CD8-positive, alpha-beta memory T cell (primary cell): ENCODE results near the gene CDH26. TPM values are rescaled to one million over a fixed set of nuclear protein-coding genes. Genes with fewer than 3 reads are reported as not detected.

Experiments used
- CTCF ChIA-PET: fragments of 350-600 bp; sonication (Branson Sonifier 250); formaldehyde crosslinking; loops from one replicate; lab custom pipeline; 2021; ENCODE audit warnings: antibody characterized with exemption; lab: Charles Lee
- POLR2A ChIA-PET: fragments of 350-600 bp; sonication (Branson Sonifier 250); formaldehyde crosslinking; loops from one replicate; lab custom pipeline; 2021; ENCODE audit warnings: antibody characterized with exemption; lab: Charles Lee
- DNase-seq, 5 donors: peaks; one replicate each; pipeline versions ENCODE4 v3.0.0 to v3.0.0-alpha.2; 2020 to 2022; ENCODE audit warnings: mixed read lengths in 1 of 5
- H3K27ac ChIP-seq: one replicate; pipeline ENCODE4 v1.7.0; 2013; ENCODE audit warnings: low read depth, mild to moderate bottlenecking, low read length, moderate library complexity
- H3K27me3 ChIP-seq: 2 replicates; pipeline ENCODE4 v1.7.0; 2013; ENCODE audit warnings: low read length, mild to moderate bottlenecking; ENCODE audit not compliant: insufficient read depth, poor library complexity, severe bottlenecking
- H3K36me3 ChIP-seq: 2 replicates; pipeline ENCODE4 v1.7.0; 2013; ENCODE audit warnings: mild to moderate bottlenecking, low read length, moderate library complexity; ENCODE audit not compliant: insufficient read depth
- H3K4me1 ChIP-seq: 2 replicates; pipeline ENCODE4 v1.7.0; 2013; ENCODE audit warnings: mild to moderate bottlenecking, low read length, moderate library complexity; ENCODE audit not compliant: insufficient read depth
- H3K4me3 ChIP-seq: 2 replicates; pipeline ENCODE4 v1.7.0; 2013; ENCODE audit warnings: mild to moderate bottlenecking, low read length
- H3K9me3 ChIP-seq: 2 replicates; pipeline ENCODE4 v1.7.0; 2013; ENCODE audit warnings: mild to moderate bottlenecking, low read length
- H3K27ac Mint-ChIP-seq, 8 donors: one replicate each; pipeline ENCODE4 v1.8.0; 2020 to 2021; ENCODE audit warnings: mixed read lengths in 8 of 8, mild to moderate bottlenecking in 6 of 8, inconsistent platforms in 3 of 8, moderate library complexity in 3 of 8
- H3K27me3 Mint-ChIP-seq, 2 donors: one replicate each; pipeline ENCODE4 v1.8.0; 2020 to 2021; ENCODE audit warnings: mixed read lengths in 2 of 2, mild to moderate bottlenecking in 1 of 2, moderate library complexity in 1 of 2
- H3K36me3 Mint-ChIP-seq, 3 donors: one replicate each; pipeline ENCODE4 v1.8.0; 2020 to 2021; ENCODE audit warnings: mixed read lengths in 3 of 3, inconsistent platforms in 1 of 3, mild to moderate bottlenecking in 1 of 3
- H3K4me1 Mint-ChIP-seq, 3 donors: one replicate each; pipeline ENCODE4 v1.8.0; 2020 to 2021; ENCODE audit warnings: mixed read lengths in 3 of 3, inconsistent platforms in 1 of 3, mild to moderate bottlenecking in 1 of 3
- H3K4me3 Mint-ChIP-seq, 7 donors: one replicate each; pipeline ENCODE4 v1.8.0; 2020 to 2021; ENCODE audit warnings: mixed read lengths in 7 of 7, mild to moderate bottlenecking in 6 of 7, moderate library complexity in 4 of 7, inconsistent platforms in 2 of 7
- H3K9me3 Mint-ChIP-seq, 5 donors: one replicate each; pipeline ENCODE4 v1.8.0; 2020 to 2022; ENCODE audit warnings: mixed read lengths in 5 of 5, mild to moderate bottlenecking in 3 of 5, moderate library complexity in 2 of 5, inconsistent platforms in 1 of 5
- polyA plus RNA-seq: library from polyadenylated mRNA; unstranded; fragments of 300-500 nt; fragmentation: Illumina TruSeq; gene quantifications from one replicate; pipeline ENCODE4 v1.2.3, GENCODE V29; 2021
- total RNA-seq, 2 experiments: library from RNA; stranded (reverse); gene quantifications; one replicate each; pipeline ENCODE4 v1.2.3, GENCODE V29; 2021

The CDH26 gene
- under 1 TPM; 0.63 to 0.91 TPM for total RNA-seq
- polyA plus RNA-seq: not detected

- Histone ChIP-seq H3K27ac (no peak within 1 kb of the TSS), H3K27me3 (no peaks in the 10 kb centered on the region), H3K4me1 (no peaks in the 10 kb centered on the region), H3K36me3 (no peaks in the 10 kb centered on the region), H3K4me3 (no peak within 1 kb of the TSS), H3K9me3 (no peaks in the 10 kb centered on the region)
- DNase-seq: no peak
- Mint-ChIP-seq H3K27ac (no peak within 1 kb of the TSS), H3K4me1 (no peaks in the 10 kb centered on the region), H3K4me3 (no peak within 1 kb of the TSS), H3K27me3 (no peaks in the 10 kb centered on the region), H3K9me3 (no peaks in the 10 kb centered on the region), H3K36me3 (peaks cover 0 to 12% (median 2%) of the 10 kb centered on the region in 3 donors)
- ChIA-PET CTCF (interaction anchor here (1.2 kb wide), 1 partner anchor 18 kb away, joined by 3 read pairs; the partner anchor contains the start of genes FAM217B and PPP1R3D), POLR2A (no interaction called here)
Measured at GRCh38 chr20:59958123-59958522, at the start of gene CDH26. Gene CDH26 (plus strand): TSS chr20:59958423. CDS start chr20:59958727, 304 bp downstream.

- Mint-ChIP-seq H3K27ac (no peak overlapping the region), H3K9me3 (no peaks in the 10 kb centered on the region), H3K27me3 (peaks cover 0 to 4% of the 10 kb centered on the region in 2 donors), H3K4me3 (no peak overlapping the region), H3K4me1 (no peaks in the 10 kb centered on the region), H3K36me3 (peaks cover 2 to 8% (median 5%) of the 10 kb centered on the region in 3 donors)
- Histone ChIP-seq H3K27ac (no peak overlapping the region), H3K36me3 (no peaks in the 10 kb centered on the region), H3K4me3 (no peak overlapping the region), H3K27me3 (no peaks in the 10 kb centered on the region), H3K4me1 (no peaks in the 10 kb centered on the region), H3K9me3 (no peaks in the 10 kb centered on the region)
- ChIA-PET POLR2A (no interaction called here), CTCF (no interaction called here)
- DNase-seq: no peak
Measured at GRCh38 chr20:59908855-59909254, 49.4 kb upstream of the CDH26 start.

- no peaks in the 10 kb centered on the region for H3K9me3 ChIP-seq
- H3K4me3 Mint-ChIP-seq: no peak overlapping the region
- POLR2A ChIA-PET: no interaction called here
- H3K27me3 Mint-ChIP-seq: peaks cover 0 to 4% of the 10 kb centered on the region in 2 donors
- H3K27ac Mint-ChIP-seq: no peak overlapping the region
- H3K4me3 ChIP-seq: no peak overlapping the region
- no peaks in the 10 kb centered on the region for H3K4me1 ChIP-seq
- CTCF ChIA-PET: interaction anchor here (1.2 kb wide), 1 partner anchor 23 kb away, joined by 3 read pairs; no protein-coding TSS in a partner anchor
- DNase-seq: no peak
- no peaks in the 10 kb centered on the region for H3K27me3 ChIP-seq
- H3K36me3 Mint-ChIP-seq: peaks cover 2 to 5% (median 4%) of the 10 kb centered on the region in 3 donors
- H3K4me1 Mint-ChIP-seq: no peaks in the 10 kb centered on the region
- H3K9me3 Mint-ChIP-seq: no peaks in the 10 kb centered on the region
- H3K36me3 ChIP-seq: no peaks in the 10 kb centered on the region
- H3K27ac ChIP-seq: no peak overlapping the region
Measured at GRCh38 chr20:59911041-59911440, 47.2 kb upstream of the CDH26 start.

- no peak overlapping the region for H3K27ac ChIP-seq
- Mint-ChIP-seq H3K4me3 (no peak overlapping the region), H3K36me3 (peaks cover 2 to 5% (median 4%) of the 10 kb centered on the region in 3 donors), H3K27me3 (peaks cover 0 to 4% of the 10 kb centered on the region in 2 donors), H3K4me1 (no peaks in the 10 kb centered on the region), H3K27ac (no peak overlapping the region), H3K9me3 (no peaks in the 10 kb centered on the region)
- CTCF ChIA-PET: no interaction called here
- H3K4me3 ChIP-seq: no peak overlapping the region
- POLR2A ChIA-PET: no interaction called here
- H3K36me3 ChIP-seq: no peaks in the 10 kb centered on the region
- no peak for DNase-seq
- H3K9me3 ChIP-seq: no peaks in the 10 kb centered on the region
- no peaks in the 10 kb centered on the region for H3K27me3 ChIP-seq
- no peaks in the 10 kb centered on the region for H3K4me1 ChIP-seq
Measured at GRCh38 chr20:59912609-59913008, 45.6 kb upstream of the CDH26 start.

GRCh38 chr20:59920944-59921343 lies 37.3 kb upstream of the CDH26 start:
- CTCF ChIA-PET: interaction anchor here (1.0 kb wide), 1 partner anchor 13 kb away, joined by 4 read pairs; the partner anchor contains the start of gene SYCP2
- no peak overlapping the region for H3K27ac Mint-ChIP-seq
- no peaks in the 10 kb centered on the region for H3K27me3 ChIP-seq
- no peak overlapping the region for H3K4me3 ChIP-seq
- no peaks in the 10 kb centered on the region for H3K4me1 ChIP-seq
- peaks cover 2 to 16% of the 10 kb centered on the region in 2 donors for H3K27me3 Mint-ChIP-seq
- H3K27ac ChIP-seq: no peak overlapping the region
- peaks cover 0 to 3% (median 0%) of the 10 kb centered on the region in 3 donors for H3K36me3 Mint-ChIP-seq
- H3K4me3 Mint-ChIP-seq: no peak overlapping the region
- H3K4me1 Mint-ChIP-seq: no peaks in the 10 kb centered on the region
- no peaks in the 10 kb centered on the region for H3K9me3 ChIP-seq
- H3K9me3 Mint-ChIP-seq: no peaks in the 10 kb centered on the region
- no peaks in the 10 kb centered on the region for H3K36me3 ChIP-seq
- DNase-seq: no peak
- POLR2A ChIA-PET: no interaction called here

GRCh38 chr20:59923514-59923913 lies 34.7 kb upstream of the CDH26 start:
- Histone ChIP-seq H3K36me3 (no peaks in the 10 kb centered on the region), H3K27me3 (no peaks in the 10 kb centered on the region), H3K4me3 (no peak overlapping the region), H3K9me3 (no peaks in the 10 kb centered on the region), H3K4me1 (no peaks in the 10 kb centered on the region), H3K27ac (no peak overlapping the region)
- H3K4me1 Mint-ChIP-seq: no peaks in the 10 kb centered on the region
- DNase-seq: no peak
- H3K4me3 Mint-ChIP-seq: no peak overlapping the region
- H3K27me3 Mint-ChIP-seq: peaks cover 2 to 16% of the 10 kb centered on the region in 2 donors
- H3K36me3 Mint-ChIP-seq: peaks cover 0 to 1% (median 0%) of the 10 kb centered on the region in 3 donors
- H3K9me3 Mint-ChIP-seq: no peaks in the 10 kb centered on the region
- ChIA-PET CTCF (interaction anchor here (1.6 kb wide), 1 partner anchor 11 kb away, joined by 7 read pairs; the partner anchor contains the start of gene SYCP2), POLR2A (no interaction called here)
- no peak overlapping the region for H3K27ac Mint-ChIP-seq

- ChIA-PET CTCF (interaction anchor here (0.9 to 2.1 kb wide), 2 partner anchors 9 to 11 kb away, joined by 4 to 6 read pairs; partner anchors contain the start of gene SYCP2), POLR2A (no interaction called here)
- H3K27me3 ChIP-seq: no peaks in the 10 kb centered on the region
- no peaks in the 10 kb centered on the region for H3K36me3 ChIP-seq
- no peaks in the 10 kb centered on the region for H3K4me1 ChIP-seq
- H3K4me3 ChIP-seq: no peak overlapping the region
- Mint-ChIP-seq H3K4me1 (no peaks in the 10 kb centered on the region), H3K36me3 (no peaks in the 10 kb centered on the region), H3K27me3 (peaks cover 2 to 14% of the 10 kb centered on the region in 2 donors), H3K4me3 (no peak overlapping the region), H3K9me3 (no peaks in the 10 kb centered on the region), H3K27ac (no peak overlapping the region)
- no peak for DNase-seq
- no peaks in the 10 kb centered on the region for H3K9me3 ChIP-seq
- H3K27ac ChIP-seq: no peak overlapping the region
Measured at GRCh38 chr20:59925359-59925758, 32.9 kb upstream of the CDH26 start.

- Histone ChIP-seq H3K4me1 (no peaks in the 10 kb centered on the region), H3K27me3 (no peaks in the 10 kb centered on the region), H3K27ac (no peak overlapping the region), H3K9me3 (no peaks in the 10 kb centered on the region), H3K36me3 (no peaks in the 10 kb centered on the region), H3K4me3 (no peak overlapping the region)
- ChIA-PET CTCF (interaction anchor here (0.9 to 2.1 kb wide), 2 partner anchors 8 to 10 kb away, joined by 4 to 6 read pairs; partner anchors contain the start of gene SYCP2), POLR2A (no interaction called here)
- Mint-ChIP-seq H3K4me3 (no peak overlapping the region), H3K36me3 (no peaks in the 10 kb centered on the region), H3K9me3 (no peaks in the 10 kb centered on the region), H3K27ac (no peak overlapping the region), H3K4me1 (no peaks in the 10 kb centered on the region), H3K27me3 (peaks cover 2 to 12% of the 10 kb centered on the region in 2 donors)
- no peak for DNase-seq
Measured at GRCh38 chr20:59925899-59926298, 32.3 kb upstream of the CDH26 start.
